NCI-H2227 treated with DMSO at 0.1 percent for 48 hours (cell line): ENCODE results near the gene FAM131A.

Experiments used
- DNase-seq: peaks from one replicate; lab custom pipeline; 2025; lab: John Stamatoyannopoulos, UW

FAM131A gene

GRCh38 chr3:184341925-184342324, 4.5 kb downstream of the FAM131A start:
- no peak for DNase-seq

GRCh38 chr3:184343200-184343876, 5.9 kb downstream of the FAM131A start:
- no peak for DNase-seq

GRCh38 chr3:184344579-184345316, 7.3 kb downstream of the FAM131A start:
- no peak for DNase-seq

GRCh38 chr3:184345317-184346144, 8.1 kb downstream of the FAM131A start:
- DNase-seq, result peak; percentile 72

- no peak for DNase-seq
These were observed 9.2 kb downstream of the FAM131A start for GRCh38 chr3:184346480-184347190.

- DNase-seq, result no peak
These were observed 10.1 kb downstream of the FAM131A start for GRCh38 chr3:184347321-184348056.

GRCh38 chr3:184348057-184348382, 10.6 kb downstream of the FAM131A start:
- DNase-seq, result no peak

- no peak for DNase-seq
These were observed 12.4 kb downstream of the FAM131A start for GRCh38 chr3:184349563-184350470.

GRCh38 chr3:184350618-184351017, 13.2 kb downstream of the FAM131A start:
- DNase-seq, result no peak

GRCh38 chr3:184351511-184352148, 14.2 kb downstream of the FAM131A start:
- no peak for DNase-seq

GRCh38 chr3:184352149-184352785, 14.9 kb downstream of the FAM131A start:
- no peak for DNase-seq

GRCh38 chr3:184352897-184353545, 15.6 kb downstream of the FAM131A start:
- no peak for DNase-seq

GRCh38 chr3:184353546-184353941, 16.1 kb downstream of the FAM131A start:
- DNase-seq, result no peak

- no peak for DNase-seq
These were observed 16.8 kb downstream of the FAM131A start for GRCh38 chr3:184354121-184354728.

- DNase-seq, result no peak
These were observed 17.4 kb downstream of the FAM131A start for GRCh38 chr3:184354754-184355153.

- DNase-seq, result no peak
These were observed 18.1 kb downstream of the FAM131A start for GRCh38 chr3:184355261-184356040.

GRCh38 chr3:184357248-184358123, 20.1 kb downstream of the FAM131A start:
- DNase-seq, result no peak
